Hepatocyte (in vitro differentiated cells): ENCODE measurements around the gene UHRF1. TPM values are rescaled to one million over a fixed set of nuclear protein-coding genes. Genes with fewer than 3 reads are reported as not detected.

Experiments
- DNase-seq: peaks from one replicate; pipeline ENCODE4 v3.0.0-alpha.2; 2016; ENCODE audit warnings: low spot score
- H2AFZ ChIP-seq: fragments of 200-600 bp; sonication (generic); 2 replicates; pipeline ENCODE4 v1.6.0; 2016; ENCODE audit warnings: antibody characterized with exemption, mild to moderate bottlenecking
- H3K27ac ChIP-seq: fragments of 200-600 bp; sonication (generic); 2 replicates; pipeline ENCODE4 v1.5.1; 2016; ENCODE audit warnings: mild to moderate bottlenecking
- H3K27me3 ChIP-seq: fragments of 200-600 bp; sonication (generic); 2 replicates; pipeline ENCODE4 v1.6.1; 2016
- H3K36me3 ChIP-seq: fragments of 200-600 bp; sonication (generic); replicated peaks from 2 replicates; pipeline ENCODE4 v1.5.1; 2016; ENCODE audit warnings: low read depth; ENCODE audit not compliant: insufficient read depth
- H3K4me1 ChIP-seq: fragments of 200-600 bp; sonication (generic); 2 replicates; pipeline ENCODE4 v1.5.1; 2016; ENCODE audit warnings: mild to moderate bottlenecking, moderate library complexity; ENCODE audit not compliant: insufficient read depth
- H3K4me2 ChIP-seq: fragments of 200-600 bp; sonication (generic); 2 replicates; pipeline ENCODE4 v1.6.0; 2016
- H3K4me3 ChIP-seq: fragments of 200-600 bp; sonication (generic); 2 replicates; pipeline ENCODE4 v1.5.1; 2016; ENCODE audit warnings: mild to moderate bottlenecking
- H3K79me2 ChIP-seq: fragments of 200-600 bp; sonication (generic); 2 replicates; pipeline ENCODE4 v1.6.0; 2017; ENCODE audit warnings: mild to moderate bottlenecking
- H3K9me2 ChIP-seq: fragments of 200-600 bp; sonication (generic); replicated peaks from 2 replicates; pipeline ENCODE4 v1.6.0; 2017; ENCODE audit warnings: mild to moderate bottlenecking; ENCODE audit not compliant: insufficient read depth
- H3K9me3 ChIP-seq: fragments of 200-600 bp; sonication (generic); 2 replicates; pipeline ENCODE4 v1.5.1; 2016; ENCODE audit warnings: low read depth, mild to moderate bottlenecking
- H4K20me1 ChIP-seq: fragments of 200-600 bp; sonication (generic); 2 replicates; pipeline ENCODE4 v1.6.0; 2016; ENCODE audit warnings: mild to moderate bottlenecking; ENCODE audit not compliant: insufficient read depth, poor library complexity, severe bottlenecking
- EZH2 ChIP-seq: fragments of 200-600 bp; sonication (generic); IDR thresholded peaks from 2 replicates; pipeline ENCODE4 v1.6.1; 2016; ENCODE audit warnings: antibody characterized with exemption, mild to moderate bottlenecking, borderline replicate concordance
- EZH2phosphoT487 ChIP-seq: fragments of 200-600 bp; sonication (generic); IDR thresholded peaks from one replicate; pipeline ENCODE4 v1.6.1; 2018; ENCODE audit warnings: antibody characterized with exemption, mild to moderate bottlenecking, low read depth, moderate library complexity; ENCODE audit not compliant: unreplicated experiment, severe bottlenecking
- WGBS: methylation state at CpG from one replicate; pipeline ENCODE4 v1.1.6; 2016; ENCODE audit warnings: low lambda C conversion rate; ENCODE audit errors: missing lambda C conversion rate; 5-methylcytosine and 5-hydroxymethylcytosine counted together
- polyA plus RNA-seq: library from polyadenylated mRNA; unstranded; fragments of >200 nt; fragmentation: Nextera tagmentation; extraction: Ambion mirVana; gene quantifications from 2 replicates; pipeline ENCODE4 v1.2.1, GENCODE V29; 2016
- total RNA-seq: library from RNA; depleted of rRNA; stranded (reverse); fragments of >200 nt; gene quantifications from 2 replicates; pipeline ENCODE4 v1.2.3, GENCODE V29; 2014
- TF ChIP-seq, protein P1 (sequence below): fragments of 200-600 bp; sonication (generic); IDR thresholded peaks from 2 replicates; pipeline ENCODE4 v1.5.1; 2016; ENCODE audit warnings: antibody characterized with exemption, mild to moderate bottlenecking; ENCODE audit not compliant: poor library complexity

The UHRF1 gene
- total and polyA plus RNA-seq, 2 experiments from 2014 or later: 9.9 to 11.5 TPM

DNA sequence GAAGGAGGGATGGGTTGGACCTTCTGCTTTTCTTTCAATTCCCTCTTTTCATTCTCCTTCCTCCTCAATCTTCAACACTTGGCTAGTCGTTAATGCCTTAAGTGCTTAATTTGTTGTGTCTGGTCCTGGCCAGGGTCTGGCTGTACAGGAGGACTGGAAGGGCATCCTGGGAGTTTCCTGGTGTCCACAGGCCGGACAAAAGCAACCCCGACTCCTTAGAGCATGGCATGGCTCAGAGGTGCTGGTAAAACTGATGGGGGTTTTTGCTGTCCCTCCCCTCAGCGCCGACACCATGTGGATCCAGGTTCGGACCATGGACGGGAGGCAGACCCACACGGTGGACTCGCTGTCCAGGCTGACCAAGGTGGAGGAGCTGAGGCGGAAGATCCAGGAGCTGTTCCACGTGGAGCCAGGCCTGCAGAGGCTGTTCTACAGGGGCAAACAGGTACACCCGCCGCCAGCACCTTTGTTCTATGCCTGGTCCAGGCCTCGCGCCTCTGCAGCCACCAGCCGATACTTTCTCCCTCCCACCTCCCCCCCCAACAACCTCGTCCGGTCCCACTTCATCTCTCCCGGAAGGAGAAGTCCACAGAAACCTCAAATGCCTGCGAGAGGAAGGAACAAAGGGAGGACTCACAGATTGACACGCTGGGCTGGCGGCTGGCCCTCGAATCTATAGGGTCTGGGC, 1.4 kb downstream of the UHRF1 start:
- peak overlapping the region; percentile 76 for H3K4me3 ChIP-seq
- H3K4me2 ChIP-seq: peak overlapping the region; percentile 99
- H3K4me1 ChIP-seq: peaks cover 22% of the 10 kb centered on the region
- H3K36me3 ChIP-seq: no peaks in the 10 kb centered on the region
- peak overlapping the region; percentile 55 for H3K27ac ChIP-seq
- 32% methylated on average over 19 of the region's 23 CpGs for WGBS
- peaks cover 23% of the 10 kb centered on the region for H3K79me2 ChIP-seq
- H3K9me2 ChIP-seq: no peaks in the 10 kb centered on the region
- DNase-seq: no peak
- H3K9me3 ChIP-seq: no peaks in the 10 kb centered on the region
- no peaks in the 10 kb centered on the region for H3K27me3 ChIP-seq
- TF ChIP-seq EZH2 (no peak), EZH2phosphoT487 (no peak)
- TF ChIP-seq, protein P1, sequence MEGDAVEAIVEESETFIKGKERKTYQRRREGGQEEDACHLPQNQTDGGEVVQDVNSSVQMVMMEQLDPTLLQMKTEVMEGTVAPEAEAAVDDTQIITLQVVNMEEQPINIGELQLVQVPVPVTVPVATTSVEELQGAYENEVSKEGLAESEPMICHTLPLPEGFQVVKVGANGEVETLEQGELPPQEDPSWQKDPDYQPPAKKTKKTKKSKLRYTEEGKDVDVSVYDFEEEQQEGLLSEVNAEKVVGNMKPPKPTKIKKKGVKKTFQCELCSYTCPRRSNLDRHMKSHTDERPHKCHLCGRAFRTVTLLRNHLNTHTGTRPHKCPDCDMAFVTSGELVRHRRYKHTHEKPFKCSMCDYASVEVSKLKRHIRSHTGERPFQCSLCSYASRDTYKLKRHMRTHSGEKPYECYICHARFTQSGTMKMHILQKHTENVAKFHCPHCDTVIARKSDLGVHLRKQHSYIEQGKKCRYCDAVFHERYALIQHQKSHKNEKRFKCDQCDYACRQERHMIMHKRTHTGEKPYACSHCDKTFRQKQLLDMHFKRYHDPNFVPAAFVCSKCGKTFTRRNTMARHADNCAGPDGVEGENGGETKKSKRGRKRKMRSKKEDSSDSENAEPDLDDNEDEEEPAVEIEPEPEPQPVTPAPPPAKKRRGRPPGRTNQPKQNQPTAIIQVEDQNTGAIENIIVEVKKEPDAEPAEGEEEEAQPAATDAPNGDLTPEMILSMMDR: no peak
- H2AFZ ChIP-seq: peak overlapping the region; percentile 58
- H4K20me1 ChIP-seq: no peaks in the 10 kb centered on the region

DNA sequence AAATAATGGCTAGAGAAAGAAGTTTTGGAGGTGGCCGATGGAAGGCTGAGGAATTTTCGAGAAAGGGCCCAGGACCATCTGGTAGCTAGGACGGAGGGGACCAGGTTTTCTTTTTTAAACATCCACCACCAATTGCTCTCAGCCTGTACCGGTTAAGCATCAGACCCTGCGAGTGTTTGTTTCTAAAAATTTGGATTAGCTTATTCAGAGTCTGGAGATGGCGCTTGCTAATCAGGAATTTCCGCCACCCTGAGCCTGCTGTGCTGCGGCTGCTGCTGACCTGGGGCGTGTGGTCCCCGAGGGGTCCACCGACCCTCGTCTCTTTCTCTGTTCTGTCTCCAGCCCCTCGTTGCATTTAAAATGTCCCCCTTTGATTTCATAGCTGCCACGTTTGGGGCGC, 2.0 kb downstream of the UHRF1 start:
- Histone ChIP-seq H3K27me3 (no peaks in the 10 kb centered on the region), H4K20me1 (no peaks in the 10 kb centered on the region), H3K27ac (peak overlapping the region; percentile 55), H3K79me2 (peaks cover 29% of the 10 kb centered on the region), H3K4me3 (no peak overlapping the region), H2AFZ (peak overlapping the region; percentile 58), H3K9me3 (no peaks in the 10 kb centered on the region), H3K4me1 (peaks cover 24% of the 10 kb centered on the region), H3K4me2 (peak overlapping the region; percentile 99), H3K9me2 (no peaks in the 10 kb centered on the region), H3K36me3 (no peaks in the 10 kb centered on the region)
- no peak for DNase-seq
- 78% methylated on average over 15 of the region's 15 CpGs for WGBS
- TF ChIP-seq EZH2phosphoT487: no peak
- TF ChIP-seq, protein P1: no peak
- no peak for TF ChIP-seq EZH2

DNA sequence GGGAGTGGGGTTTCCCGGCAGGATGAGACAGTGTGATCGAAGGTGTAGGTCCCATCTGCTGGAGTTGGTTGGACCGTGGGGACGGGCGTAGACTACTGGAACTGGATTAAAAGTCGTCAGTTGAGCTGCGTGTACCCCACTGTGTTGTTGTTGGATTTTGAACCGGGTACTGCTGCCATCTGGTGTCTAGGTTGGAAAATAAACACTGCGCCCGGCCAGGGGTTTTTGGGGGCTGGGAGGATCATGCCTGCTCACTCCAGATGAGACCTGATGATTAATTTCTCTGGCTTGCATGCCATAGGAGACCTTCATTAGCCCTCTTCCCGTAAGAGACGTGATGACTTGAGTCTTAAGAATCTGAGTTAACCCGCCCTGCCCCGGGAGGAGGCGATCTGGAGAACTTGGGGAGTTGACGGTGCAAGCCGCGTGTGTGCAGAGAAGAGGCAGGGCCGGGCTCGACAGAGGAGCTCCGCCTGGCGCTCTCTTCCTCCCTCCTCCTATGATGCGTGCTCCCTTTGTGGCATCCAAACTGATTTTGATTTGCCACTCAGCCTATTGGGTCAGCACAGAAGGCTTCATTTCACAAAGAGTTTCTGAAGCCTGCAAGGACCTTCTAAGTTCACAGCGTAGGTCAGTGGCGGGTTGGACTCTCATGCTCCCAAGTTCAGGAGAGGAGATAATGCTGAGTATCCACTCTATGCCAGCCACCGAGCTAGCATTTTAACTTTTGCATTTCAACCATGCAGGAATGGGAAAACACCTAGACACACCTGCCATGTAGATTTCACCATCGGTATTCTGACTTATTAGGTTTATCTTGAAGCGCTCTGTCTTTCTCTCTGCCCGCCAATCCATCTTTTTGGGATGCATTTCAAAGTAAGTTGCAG, 2.7 kb downstream of the UHRF1 start:
- H3K36me3 ChIP-seq: no peaks in the 10 kb centered on the region
- peaks cover 33% of the 10 kb centered on the region for H3K79me2 ChIP-seq
- H2AFZ ChIP-seq: peak overlapping the region; percentile 58
- peaks cover 24% of the 10 kb centered on the region for H3K4me1 ChIP-seq
- H3K4me2 ChIP-seq: peak overlapping the region; percentile 99
- no peak overlapping the region for H3K4me3 ChIP-seq
- peak overlapping the region; percentile 55 for H3K27ac ChIP-seq
- H3K9me3 ChIP-seq: no peaks in the 10 kb centered on the region
- TF ChIP-seq EZH2 (no peak), EZH2phosphoT487 (no peak)
- TF ChIP-seq, protein P1: peak; percentile 74
- no peaks in the 10 kb centered on the region for H3K27me3 ChIP-seq
- no peaks in the 10 kb centered on the region for H3K9me2 ChIP-seq
- 54% methylated on average over 29 of the region's 29 CpGs for WGBS
- peak; percentile 86 for DNase-seq
- H4K20me1 ChIP-seq: no peaks in the 10 kb centered on the region
